GM19397 (cell line): Measurements from ENCODE around the gene PAK4.
"Not testable (repeated sequence)": the region's sequence is repeated elsewhere in the genome, so short reads cannot be mapped to it uniquely, and the experiment has no call there.

Source experiments
- ATAC-seq: cut with Tn5 transposase; IDR thresholded peaks from one replicate; pipeline ENCODE4 v1.9.1; 2021; ENCODE audit warnings: mild to moderate bottlenecking, moderate library complexity; ENCODE audit not compliant: unreplicated experiment

Gene PAK4

DNA sequence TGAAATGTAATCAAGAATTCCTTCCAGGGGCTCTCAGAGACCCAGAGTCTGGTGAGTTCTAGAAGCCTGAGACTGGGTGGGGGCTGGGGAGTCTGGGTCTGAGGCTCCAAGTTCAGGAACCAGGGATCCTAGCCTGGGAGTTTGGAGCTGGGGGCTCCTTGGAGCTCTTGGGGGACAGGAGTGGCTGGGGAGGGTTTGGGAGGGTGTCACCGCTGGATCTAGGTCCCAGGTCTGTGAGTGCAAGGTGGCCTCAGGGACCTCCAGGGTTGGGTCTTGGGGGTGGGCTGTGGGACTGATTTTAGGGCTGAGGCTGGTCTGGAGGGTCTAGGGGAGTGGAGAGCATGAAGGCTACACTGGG lies 77.4 kb downstream of the PAK4 start:
- no peak for ATAC-seq

DNA sequence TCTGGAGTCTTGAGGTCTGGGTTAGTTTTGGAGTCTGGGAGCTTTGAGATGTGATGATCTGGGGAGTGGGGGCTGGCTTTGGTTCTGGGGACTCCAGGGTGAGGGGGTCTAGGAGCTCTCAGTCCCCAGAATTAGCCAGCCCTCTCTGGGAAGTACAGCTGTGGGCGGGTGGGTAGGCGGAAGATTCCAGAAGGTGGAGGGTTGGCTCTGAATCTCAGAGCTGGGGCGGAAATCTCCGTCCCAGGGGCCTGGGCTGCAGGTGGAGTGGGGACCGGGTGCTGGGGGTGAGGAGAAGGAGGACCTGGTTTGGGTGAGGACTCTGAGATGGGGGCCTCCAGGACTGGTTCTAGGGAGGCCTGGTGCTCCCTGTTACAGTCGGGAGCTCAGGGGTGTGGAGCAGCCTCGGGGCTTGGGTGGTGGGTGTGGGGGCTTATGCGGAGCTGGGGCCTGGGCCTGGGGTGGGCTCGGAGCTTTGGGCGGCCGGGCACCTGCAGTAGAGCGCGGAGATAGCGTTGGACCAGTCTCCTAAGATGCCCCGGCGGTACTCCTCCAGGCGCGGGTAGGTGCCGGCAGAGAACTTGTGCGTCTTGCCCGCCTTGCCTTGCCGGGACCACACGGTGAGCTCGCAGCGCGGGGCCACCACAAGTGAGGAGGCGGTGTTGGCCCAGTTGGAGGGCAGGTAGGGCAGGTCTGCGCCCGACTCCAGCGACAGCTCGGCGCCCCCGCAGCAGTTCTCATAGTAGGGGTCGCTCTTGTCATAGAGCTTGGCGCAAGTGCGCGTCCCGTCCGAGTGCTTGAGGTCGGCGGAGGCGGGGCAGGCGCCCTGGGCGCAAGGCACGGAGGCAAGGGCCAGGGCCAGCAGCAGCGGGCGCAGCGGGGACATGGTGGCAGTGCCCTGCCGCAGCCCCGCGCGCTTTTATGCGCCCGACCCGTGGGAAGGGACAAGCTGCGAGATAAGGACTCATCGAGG lies 78.1 kb downstream of the PAK4 start, which contains the start of gene SYCN:
TSS of gene SYCN (minus strand) at position 892 of the 970 bp plus-strand sequence. CDS start at position 883, 9 bp downstream.
- no peak for ATAC-seq

DNA sequence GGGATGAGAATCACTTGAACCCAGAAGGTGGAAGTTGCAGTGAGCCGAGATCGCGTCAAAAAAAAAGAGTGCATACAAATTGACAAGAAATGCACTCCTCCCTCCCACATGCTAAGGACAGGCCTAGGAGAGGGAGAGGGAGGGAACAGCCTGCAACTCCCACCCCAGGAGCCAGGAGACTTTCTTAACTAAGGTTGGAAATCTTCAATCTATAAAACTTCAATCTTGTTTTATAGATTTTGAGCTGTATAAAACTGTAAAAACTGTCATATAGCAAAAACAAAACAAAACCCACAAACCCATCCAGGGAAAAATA lies 79.8 kb downstream of the PAK4 start:
- ATAC-seq = no peak

DNA sequence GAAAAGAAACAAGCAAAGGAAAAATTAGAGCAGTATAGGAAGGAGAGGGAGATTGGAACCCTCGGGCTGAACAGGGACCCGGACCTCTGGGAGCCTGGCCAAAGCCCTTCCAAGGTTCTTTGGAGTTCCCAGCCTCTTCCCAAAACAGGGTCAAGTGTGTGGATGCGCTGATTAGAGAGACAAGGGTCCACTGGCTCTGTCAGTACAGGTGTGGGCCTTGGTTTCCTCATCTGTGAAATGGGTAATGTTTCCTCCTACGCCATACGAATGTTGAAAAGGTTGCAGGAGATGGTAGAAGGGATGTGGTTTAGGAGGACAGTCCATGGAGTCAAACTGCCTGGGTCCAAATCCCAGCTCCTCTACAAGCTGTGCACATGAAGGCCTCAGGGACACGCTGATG lies 80.5 kb downstream of the PAK4 start:
- ATAC-seq = no peak

DNA sequence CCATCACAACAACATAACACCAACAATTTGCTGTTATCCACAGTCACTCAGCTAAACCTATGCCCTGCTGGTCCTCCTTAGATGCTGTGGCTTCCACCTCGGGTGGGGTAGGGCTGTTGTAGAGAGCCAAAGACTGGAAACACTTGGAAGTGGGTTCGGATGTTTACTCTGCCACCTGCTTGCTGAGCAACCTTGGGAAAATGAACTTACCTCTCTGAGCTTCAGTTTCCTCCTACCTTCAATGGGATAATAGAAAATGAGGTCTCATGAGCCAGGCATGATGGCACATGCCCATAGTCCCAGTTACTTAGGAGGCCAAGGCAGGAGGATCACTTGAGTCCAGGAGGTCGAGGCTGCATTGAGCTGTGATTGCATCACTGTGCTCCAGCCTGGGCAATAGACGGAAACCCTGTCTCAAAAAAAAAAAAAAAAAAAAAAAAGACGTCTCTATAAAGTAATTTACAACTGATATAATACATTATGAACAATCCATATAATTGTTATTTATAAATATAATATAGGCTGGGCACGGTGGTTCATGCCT lies 81.8 kb downstream of the PAK4 start:
- ATAC-seq = no peak

DNA sequence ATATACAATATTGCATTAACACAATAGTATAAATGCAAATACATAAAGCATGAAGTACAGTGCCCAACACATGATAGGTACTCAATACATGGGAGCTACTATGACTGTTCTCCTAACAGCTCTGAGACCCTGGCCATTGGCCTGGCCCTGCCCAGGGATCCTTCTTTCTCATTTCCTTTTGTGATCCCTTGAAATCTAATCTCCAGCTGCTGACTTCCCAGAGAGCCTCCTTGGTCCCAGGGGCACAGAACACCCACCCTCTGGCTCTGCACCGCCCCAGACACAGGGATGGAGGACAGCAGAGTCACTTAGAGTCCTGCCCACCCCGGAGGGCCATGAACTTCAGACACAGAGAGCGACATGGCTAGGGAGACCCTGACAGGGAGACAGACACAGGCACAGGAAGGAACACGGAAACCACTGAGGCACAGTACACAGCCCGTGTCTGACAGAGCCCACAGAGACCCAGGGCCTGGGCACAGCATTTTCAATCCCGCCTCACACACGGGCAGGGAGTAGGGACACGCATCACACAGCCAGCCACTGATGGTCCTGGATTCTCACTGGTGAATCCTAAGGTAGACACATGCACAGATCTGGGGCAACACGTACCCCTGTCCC lies 82.7 kb downstream of the PAK4 start:
- no peak for ATAC-seq

DNA sequence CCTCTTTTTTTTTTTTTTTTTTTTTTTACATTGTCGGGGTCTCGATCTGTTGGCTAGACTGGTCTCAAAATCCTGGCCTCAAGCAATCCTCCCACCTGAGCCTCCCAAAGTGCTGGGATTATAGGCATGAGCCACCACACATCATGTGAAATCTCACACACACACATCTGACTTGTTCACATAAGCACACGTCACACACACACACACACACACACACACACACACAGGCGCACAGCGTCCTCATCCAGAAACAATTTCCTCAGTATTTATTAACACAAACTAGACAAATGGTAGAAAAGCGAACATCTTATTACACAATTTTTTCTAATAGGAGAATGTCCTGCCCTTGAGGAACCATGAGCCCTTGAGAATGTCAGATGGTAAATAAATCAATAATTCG lies 83.6 kb downstream of the PAK4 start:
- no peak for ATAC-seq

DNA sequence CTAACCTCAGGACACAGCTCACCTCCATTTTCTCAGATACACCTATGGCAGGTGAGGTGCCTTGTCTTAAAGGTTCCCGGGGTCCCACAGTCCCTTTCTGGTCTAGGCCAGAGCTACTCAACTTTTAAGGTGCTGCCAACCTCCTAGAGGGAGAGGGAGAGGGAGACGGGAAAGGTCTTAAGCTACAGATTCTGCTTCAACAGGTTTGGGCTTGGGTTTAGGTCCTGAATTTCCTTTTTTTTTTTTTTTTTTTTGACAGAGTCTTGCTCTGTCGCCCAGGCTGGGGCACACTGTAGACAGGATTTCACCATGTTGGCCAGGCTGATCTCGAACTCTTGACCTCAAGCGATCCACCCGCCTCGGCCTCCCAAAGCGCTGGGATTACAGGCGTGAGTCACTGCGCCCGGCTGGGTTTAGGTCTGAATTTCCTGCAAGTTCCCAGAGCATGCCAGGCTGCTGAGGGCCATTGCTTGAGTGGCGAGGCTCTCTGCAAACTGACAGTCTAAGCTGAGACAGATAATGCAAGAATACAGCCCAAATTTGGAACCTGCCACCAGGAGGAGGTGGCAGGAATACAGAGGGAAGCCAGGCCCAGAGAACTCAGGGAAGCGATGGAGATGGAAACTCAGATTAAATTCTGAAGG lies 86.3 kb downstream of the PAK4 start:
- ATAC-seq = no peak

DNA sequence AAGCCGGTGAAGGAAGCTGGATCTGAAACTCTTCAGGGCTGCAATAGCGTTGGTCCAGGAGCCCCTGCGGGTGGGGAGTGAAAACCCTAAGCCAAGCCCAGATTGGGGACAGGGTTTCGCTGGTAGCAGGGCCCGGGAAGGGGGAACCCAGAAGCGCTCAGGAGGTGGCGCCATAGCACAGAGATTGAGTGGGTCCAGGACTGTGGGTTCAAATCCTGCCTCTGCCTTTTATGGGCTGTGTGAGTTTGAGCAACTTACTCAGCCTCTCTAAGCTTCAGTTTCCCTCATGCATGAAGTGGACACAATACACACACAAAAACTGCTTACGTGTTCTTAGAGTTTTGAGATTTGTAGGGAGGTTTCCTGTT lies 86.8 kb downstream of the PAK4 start:
- no peak for ATAC-seq

DNA sequence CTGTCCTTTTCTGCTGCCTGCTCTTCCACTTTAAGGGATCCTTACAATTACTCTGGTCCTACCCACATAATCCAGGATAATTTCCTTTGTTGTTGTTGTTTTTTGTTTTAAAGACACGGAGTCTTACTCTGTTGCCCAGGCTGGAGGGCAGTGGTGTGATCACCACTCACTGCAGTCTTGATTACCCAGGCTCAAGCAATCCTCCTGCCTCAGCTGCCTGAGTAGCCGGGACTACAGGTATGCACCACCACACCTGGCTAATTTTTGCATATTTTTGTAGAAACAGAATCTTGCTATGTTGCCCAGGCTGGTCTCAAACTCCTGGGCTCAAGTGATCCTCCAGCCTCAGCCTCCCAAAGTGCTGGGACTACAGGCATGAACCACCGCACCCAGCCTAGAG lies 89.7 kb downstream of the PAK4 start:
- ATAC-seq = not testable (repeated sequence)

DNA sequence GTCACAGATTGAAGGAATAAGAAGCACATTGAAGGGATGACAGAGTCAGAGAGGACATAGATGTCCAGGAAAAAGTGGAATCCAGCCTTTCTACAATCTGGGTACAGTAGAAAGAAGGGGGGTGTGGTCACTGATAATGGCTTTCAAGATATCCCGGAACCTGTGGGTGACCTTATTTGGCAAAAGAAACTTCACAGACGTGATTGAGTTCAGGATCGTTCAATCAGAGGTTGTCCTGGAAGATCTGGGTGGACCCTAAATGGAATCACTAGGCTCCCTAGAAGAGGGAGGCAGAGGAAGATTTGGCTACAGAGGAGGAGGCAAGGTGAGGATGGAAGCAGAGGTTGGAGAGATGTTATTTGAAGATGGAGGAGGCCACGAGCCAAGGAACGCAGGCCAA lies 91.5 kb downstream of the PAK4 start:
- no peak for ATAC-seq

DNA sequence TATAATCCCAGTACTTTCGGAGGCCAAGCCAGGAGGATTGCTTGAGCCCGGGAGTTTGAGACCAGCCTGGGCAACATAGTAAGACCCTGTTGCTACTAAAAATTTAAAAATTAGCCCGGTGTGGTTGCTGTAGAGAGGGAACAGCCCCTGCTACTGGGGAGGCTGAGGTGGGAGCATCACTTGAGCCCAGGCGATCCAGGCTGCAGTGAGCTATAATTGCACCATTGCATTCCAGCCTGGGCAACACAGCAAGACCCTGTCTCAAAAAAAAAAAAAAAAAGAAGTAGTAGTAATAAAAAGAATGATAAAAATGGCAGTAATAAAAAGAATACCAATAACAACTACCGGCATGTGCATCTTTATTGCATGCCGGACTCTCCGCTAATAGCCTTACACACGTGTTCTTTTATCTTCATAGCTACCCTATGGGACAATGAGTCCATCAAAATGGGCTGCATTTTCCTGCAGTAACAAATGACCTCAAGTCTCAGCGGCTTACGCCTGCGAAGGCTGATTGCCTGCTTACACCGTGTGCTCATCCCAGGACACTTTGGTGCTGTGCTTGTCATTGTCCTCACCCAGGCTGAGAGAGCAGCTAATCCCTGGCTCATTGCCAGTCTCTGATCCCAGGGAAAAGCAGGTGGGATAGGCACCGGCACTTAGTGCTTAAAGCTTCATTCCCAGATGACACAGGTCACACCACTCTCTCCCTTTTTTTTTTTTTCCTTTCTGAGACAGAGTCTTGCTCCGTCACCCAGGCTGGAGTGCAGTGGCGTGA lies 92.8 kb downstream of the PAK4 start:
- no peak for ATAC-seq

DNA sequence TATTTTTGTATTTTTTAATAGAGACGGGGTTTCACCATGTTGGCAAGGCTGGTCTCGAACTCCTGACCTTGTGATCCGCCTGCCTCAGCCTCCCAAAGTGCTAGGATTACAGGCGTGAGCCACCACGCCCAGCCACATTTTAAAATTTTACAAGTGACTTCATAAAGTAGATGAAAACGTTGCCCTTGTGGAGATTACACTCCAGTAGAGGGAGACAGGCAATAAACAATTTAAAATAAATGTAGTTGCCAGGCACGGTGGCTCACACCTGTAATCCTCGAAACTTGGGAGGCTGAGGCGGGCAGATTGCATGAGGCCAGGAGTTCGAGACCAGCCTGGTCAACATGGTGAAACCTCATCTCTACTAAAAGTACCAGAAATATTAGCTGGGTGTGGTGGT lies 93.5 kb downstream of the PAK4 start:
- ATAC-seq = not testable (repeated sequence)

DNA sequence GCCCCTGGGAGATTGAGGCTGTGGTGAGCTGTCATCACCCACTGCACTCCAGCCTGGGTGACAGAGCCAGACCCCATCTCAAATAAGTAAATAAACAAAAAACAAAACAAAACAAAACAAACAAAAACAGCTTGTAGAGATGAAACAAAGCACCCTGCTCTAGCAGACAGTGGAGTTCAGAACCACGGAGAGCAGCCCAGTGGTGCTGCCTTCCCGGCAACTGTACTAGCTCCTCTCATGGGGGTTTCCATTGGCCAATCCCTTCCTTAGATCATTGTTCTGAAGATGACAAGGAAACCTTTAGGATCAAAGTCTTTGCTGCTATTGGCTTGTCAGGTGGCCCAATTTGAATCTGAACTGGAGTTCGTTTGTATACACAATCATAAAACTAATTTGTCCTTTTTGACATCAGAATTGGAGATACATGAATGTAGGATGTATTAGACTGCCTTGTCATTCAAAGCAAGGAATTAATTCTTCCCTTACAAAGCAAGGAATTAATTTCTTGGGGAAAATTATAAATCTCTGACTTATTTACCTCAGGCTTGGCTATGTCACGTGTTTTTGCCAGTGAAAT lies 98.2 kb downstream of the PAK4 start:
- no peak for ATAC-seq

DNA sequence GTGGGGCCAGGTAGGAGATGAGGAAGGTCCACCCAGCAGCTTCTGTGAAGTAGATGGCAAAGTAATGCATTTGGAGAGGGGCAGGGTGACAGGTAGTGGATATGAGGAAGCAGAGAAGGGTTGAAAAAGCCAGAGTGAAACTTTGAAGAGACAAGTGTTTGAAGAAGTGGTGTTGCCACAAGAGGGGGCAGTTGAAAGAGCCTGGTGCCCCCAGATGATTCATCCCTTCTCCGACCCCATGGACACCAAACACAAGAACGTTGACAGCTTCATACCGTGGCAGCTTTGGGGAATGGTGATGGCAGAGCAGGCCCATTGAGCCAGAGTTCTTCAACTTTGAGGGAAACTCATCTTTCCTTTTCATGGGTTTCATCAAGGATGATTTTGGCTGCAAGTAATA lies 99.3 kb downstream of the PAK4 start:
- ATAC-seq = no peak
